Measurements from ENCODE around the gene VEGFA.

Gene VEGFA

DNA sequence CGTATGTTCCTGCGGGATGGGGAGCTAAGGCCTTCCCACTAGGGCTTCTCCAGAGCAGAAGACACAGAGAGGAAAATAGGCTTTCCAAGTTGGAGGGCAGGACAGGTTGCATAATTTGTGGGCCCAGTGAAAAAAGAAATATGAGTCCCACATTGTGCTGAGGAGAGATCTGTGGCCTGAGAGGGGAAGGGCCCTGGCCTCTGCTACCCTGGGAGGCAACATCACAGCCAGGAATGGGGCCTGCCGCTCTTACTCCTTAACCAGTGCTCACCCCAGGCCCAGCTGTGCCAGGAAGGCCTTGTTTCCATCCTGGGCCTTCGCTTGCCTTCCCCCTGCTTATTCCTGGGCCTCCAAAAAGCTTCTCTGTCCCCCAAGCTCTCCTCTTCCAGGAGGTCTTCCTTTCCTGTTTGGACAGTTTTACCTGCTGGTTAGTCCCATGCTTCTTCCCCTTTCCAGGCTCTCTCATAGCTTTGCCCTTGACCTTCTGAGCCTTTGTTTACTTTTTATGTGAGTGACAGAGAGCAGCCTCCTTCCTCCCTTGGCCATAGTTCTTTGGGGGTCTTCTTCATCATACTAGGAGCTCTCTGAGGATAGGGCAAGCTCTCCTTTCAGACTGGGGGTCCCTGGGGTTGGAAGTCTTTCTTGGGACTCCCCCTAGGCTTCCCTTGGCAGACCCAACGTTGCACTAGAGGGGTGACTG lies 26.2 kb upstream of the VEGFA start:
- no peak for TF ChIP-seq SUZ12 (IDR thresholded peaks at IDR 0.05; ENCODE audit: extremely low read depth, insufficient read depth, insufficient read length)
- no peak for TF ChIP-seq ZNF274 (IDR thresholded peaks at IDR 0.05; ENCODE audit: low read depth, low read length)
- no peak for TF ChIP-seq YY1 (IDR thresholded peaks at IDR 0.05; ENCODE audit: insufficient read depth, insufficient read length)
- no peak for DNase-seq (ENCODE audit: low read depth, low spot score)
- Histone ChIP-seq H3K27me3 (ENCODE audit: insufficient read depth, insufficient read length) (no peaks in the 10 kb centered on the region), H3K36me3 (ENCODE audit: insufficient read depth, insufficient read length, low read length) (no peaks in the 10 kb centered on the region), H3K9me3 (ENCODE audit: insufficient read depth, low read length) (no peaks in the 10 kb centered on the region), H3K9ac (ENCODE audit: insufficient read length, low read depth) (no peak overlapping the region), H3K4me1 (ENCODE audit: insufficient read depth, insufficient read length) (peaks cover 23% of the 10 kb centered on the region), H3K4me3 (ENCODE audit: insufficient read length, low read depth) (no peak overlapping the region)

DNA sequence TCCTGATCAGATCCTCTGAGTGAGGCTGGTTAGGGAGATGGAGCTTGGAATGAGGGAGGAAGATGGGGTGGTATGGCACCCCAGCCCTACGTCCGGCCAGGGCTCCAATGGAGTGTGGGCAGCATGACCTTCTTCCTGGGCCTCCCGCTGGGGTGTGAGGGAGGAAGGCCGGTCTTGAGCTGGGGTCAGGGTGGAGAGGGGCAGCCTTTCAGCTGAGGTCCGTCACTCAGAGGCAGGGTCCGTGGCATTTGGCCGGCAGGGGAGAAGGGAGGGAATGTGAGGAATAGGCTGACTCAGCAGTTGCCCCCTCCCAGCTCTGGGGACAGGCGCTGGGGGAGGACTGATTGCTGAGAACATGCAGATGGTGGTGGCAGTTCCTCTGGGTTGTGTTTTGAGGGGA lies 25.5 kb upstream of the VEGFA start:
- Histone ChIP-seq H3K4me1 (ENCODE audit: insufficient read depth, insufficient read length) (peaks cover 23% of the 10 kb centered on the region), H3K9me3 (ENCODE audit: insufficient read depth, low read length) (no peaks in the 10 kb centered on the region), H3K4me3 (ENCODE audit: insufficient read length, low read depth) (no peak overlapping the region), H3K36me3 (ENCODE audit: insufficient read depth, insufficient read length, low read length) (no peaks in the 10 kb centered on the region), H3K27me3 (ENCODE audit: insufficient read depth, insufficient read length) (no peaks in the 10 kb centered on the region), H3K9ac (ENCODE audit: insufficient read length, low read depth) (no peak overlapping the region)
- no peak for DNase-seq (ENCODE audit: low read depth, low spot score)
- TF ChIP-seq ZNF274 (IDR thresholded peaks at IDR 0.05; ENCODE audit: low read depth, low read length): no peak
- no peak for TF ChIP-seq YY1 (IDR thresholded peaks at IDR 0.05; ENCODE audit: insufficient read depth, insufficient read length)
- TF ChIP-seq SUZ12 (IDR thresholded peaks at IDR 0.05; ENCODE audit: extremely low read depth, insufficient read depth, insufficient read length): no peak

DNA sequence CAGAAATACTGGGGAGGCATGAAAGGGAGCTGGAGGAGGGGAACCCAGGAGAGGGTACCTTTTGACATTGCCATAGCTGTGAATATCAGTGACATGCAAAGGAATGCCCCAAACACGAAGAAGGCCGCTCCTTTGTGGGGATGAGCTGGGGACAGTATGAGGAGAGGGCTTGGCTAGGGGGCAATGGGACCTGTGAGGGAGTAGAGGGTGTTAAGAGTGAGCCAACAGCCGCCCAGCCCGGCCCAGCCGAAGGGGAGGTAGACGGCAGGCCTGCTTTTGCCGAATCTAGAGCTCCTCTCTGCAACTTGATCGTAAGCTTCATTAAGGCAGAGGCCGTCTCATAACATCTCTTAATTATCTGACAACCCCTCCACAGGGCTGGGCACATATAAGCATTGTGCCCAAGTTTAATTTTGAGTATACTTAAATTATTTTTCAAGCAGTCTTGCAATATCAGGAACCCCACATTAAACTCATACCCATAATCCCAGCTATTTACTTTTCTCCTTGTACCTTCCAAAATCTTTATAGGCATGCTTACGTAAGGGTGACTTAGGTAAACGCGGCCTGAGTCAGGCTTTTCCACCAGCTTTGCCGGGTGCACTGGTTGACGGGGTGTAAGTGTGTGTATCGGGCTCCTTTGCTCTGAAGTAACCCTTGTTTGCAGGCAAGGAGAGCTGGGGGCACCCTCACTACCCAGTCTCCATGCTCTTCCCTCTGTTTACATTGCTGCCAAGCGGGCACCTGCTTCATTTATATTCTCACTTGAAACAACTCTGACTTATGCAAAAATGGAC lies 24.9 kb upstream of the VEGFA start:
- TF ChIP-seq SUZ12 (IDR thresholded peaks at IDR 0.05; ENCODE audit: extremely low read depth, insufficient read depth, insufficient read length) (no peak), YY1 (IDR thresholded peaks at IDR 0.05; ENCODE audit: insufficient read depth, insufficient read length) (no peak), ZNF274 (IDR thresholded peaks at IDR 0.05; ENCODE audit: low read depth, low read length) (no peak)

DNA sequence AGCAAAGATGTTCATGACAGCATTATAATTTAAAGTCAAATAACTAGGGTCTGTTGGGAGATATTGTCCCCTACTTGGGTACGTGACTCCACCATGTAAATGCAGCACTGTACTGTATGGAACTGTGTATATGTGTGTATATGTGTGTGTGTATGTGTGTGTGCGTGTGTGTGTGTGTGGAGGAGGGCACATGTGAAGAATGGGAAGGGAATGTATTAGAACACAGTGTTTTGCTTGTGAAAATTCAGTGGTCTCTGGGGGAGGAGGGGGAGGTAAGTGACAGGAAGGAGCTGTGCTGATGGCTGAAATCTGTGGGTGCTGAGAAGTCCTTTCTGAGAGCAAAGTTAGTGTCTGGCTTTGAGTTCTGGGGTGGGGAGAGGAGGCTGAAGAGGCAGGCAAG lies 23.9 kb upstream of the VEGFA start:
- Histone ChIP-seq H3K4me1 (ENCODE audit: insufficient read depth, insufficient read length) (peaks cover 17% of the 10 kb centered on the region), H3K4me3 (ENCODE audit: insufficient read length, low read depth) (no peak overlapping the region), H3K27me3 (ENCODE audit: insufficient read depth, insufficient read length) (no peaks in the 10 kb centered on the region), H3K9me3 (ENCODE audit: insufficient read depth, low read length) (no peaks in the 10 kb centered on the region), H3K9ac (ENCODE audit: insufficient read length, low read depth) (no peak overlapping the region), H3K36me3 (ENCODE audit: insufficient read depth, insufficient read length, low read length) (no peaks in the 10 kb centered on the region)
- no peak for TF ChIP-seq ZNF274 (IDR thresholded peaks at IDR 0.05; ENCODE audit: low read depth, low read length)
- TF ChIP-seq SUZ12 (IDR thresholded peaks at IDR 0.05; ENCODE audit: extremely low read depth, insufficient read depth, insufficient read length): no peak
- TF ChIP-seq YY1 (IDR thresholded peaks at IDR 0.05; ENCODE audit: insufficient read depth, insufficient read length): no peak
- DNase-seq (ENCODE audit: low read depth, low spot score): no peak

More for the DNA sequence above, 24.9 kb upstream of the VEGFA start:
- no peak for DNase-seq (ENCODE audit: low read depth, low spot score)
- H3K4me3 ChIP-seq (ENCODE audit: insufficient read length, low read depth): no peak overlapping the region
- no peaks in the 10 kb centered on the region for H3K9me3 ChIP-seq (ENCODE audit: insufficient read depth, low read length)
- peaks cover 22% of the 10 kb centered on the region for H3K4me1 ChIP-seq (ENCODE audit: insufficient read depth, insufficient read length)
- H3K27me3 ChIP-seq (ENCODE audit: insufficient read depth, insufficient read length): no peaks in the 10 kb centered on the region
- H3K36me3 ChIP-seq (ENCODE audit: insufficient read depth, insufficient read length, low read length): no peaks in the 10 kb centered on the region
- no peak overlapping the region for H3K9ac ChIP-seq (ENCODE audit: insufficient read length, low read depth)

DNA sequence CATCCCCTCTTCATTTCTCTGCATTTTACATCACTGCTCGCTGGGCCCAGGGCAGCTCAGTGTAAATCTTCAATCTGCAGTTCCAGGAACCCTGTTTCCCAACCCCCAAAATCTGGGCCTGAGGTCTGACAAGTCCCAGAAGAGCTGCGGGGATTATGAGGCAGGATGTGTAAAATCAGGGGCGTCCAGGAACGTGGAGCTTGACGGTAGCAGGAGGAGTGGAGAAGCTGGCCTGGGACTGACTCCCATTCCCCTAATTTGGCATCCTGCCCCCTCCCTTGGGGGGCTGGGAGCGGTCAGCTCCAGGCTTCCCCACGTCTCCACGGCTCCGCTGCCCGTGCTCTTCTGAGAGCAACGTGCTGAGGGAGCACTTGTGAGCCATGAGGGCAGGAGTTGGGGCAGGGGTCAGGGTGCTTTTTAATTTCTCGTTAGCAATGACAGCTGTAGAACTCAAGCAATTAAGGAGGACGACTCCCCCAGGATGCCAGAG lies 23.4 kb upstream of the VEGFA start:
- TF ChIP-seq YY1 (IDR thresholded peaks at IDR 0.05; ENCODE audit: insufficient read depth, insufficient read length) (no peak), ZNF274 (IDR thresholded peaks at IDR 0.05; ENCODE audit: low read depth, low read length) (no peak), SUZ12 (IDR thresholded peaks at IDR 0.05; ENCODE audit: extremely low read depth, insufficient read depth, insufficient read length) (no peak)
- DNase-seq (ENCODE audit: low read depth, low spot score): no peak
- H3K27me3 ChIP-seq (ENCODE audit: insufficient read depth, insufficient read length): no peaks in the 10 kb centered on the region
- H3K4me3 ChIP-seq (ENCODE audit: insufficient read length, low read depth): no peak overlapping the region
- no peaks in the 10 kb centered on the region for H3K36me3 ChIP-seq (ENCODE audit: insufficient read depth, insufficient read length, low read length)
- no peak overlapping the region for H3K9ac ChIP-seq (ENCODE audit: insufficient read length, low read depth)
- peaks cover 15% of the 10 kb centered on the region for H3K4me1 ChIP-seq (ENCODE audit: insufficient read depth, insufficient read length)
- H3K9me3 ChIP-seq (ENCODE audit: insufficient read depth, low read length): no peaks in the 10 kb centered on the region

DNA sequence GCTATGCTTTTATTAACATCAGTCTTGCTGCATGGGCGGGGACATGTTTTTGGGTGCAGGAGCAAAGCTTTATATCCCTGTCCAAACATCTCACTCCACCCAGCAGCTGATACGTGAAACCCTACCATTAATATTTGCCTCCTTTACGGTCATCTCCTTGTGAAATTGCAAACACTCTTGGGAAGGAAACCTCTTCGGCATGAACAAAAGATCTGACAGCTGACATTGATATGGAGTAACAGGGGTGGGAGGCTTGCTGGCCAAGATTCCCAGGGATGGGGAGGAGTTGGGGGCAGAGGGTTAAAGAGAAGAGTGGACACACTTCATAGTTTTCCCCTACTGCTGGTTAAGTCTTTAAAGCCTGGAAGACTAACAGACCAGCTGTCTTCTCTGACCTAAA lies 22.2 kb upstream of the VEGFA start:
- H3K9ac ChIP-seq (ENCODE audit: insufficient read length, low read depth): no peak overlapping the region
- H3K9me3 ChIP-seq (ENCODE audit: insufficient read depth, low read length): no peaks in the 10 kb centered on the region
- no peaks in the 10 kb centered on the region for H3K36me3 ChIP-seq (ENCODE audit: insufficient read depth, insufficient read length, low read length)
- no peak overlapping the region for H3K4me3 ChIP-seq (ENCODE audit: insufficient read length, low read depth)
- no peak for DNase-seq (ENCODE audit: low read depth, low spot score)
- no peak for TF ChIP-seq SUZ12 (IDR thresholded peaks at IDR 0.05; ENCODE audit: extremely low read depth, insufficient read depth, insufficient read length)
- no peak for TF ChIP-seq ZNF274 (IDR thresholded peaks at IDR 0.05; ENCODE audit: low read depth, low read length)
- no peak for TF ChIP-seq YY1 (IDR thresholded peaks at IDR 0.05; ENCODE audit: insufficient read depth, insufficient read length)
- H3K27me3 ChIP-seq (ENCODE audit: insufficient read depth, insufficient read length): no peaks in the 10 kb centered on the region
- peaks cover 15% of the 10 kb centered on the region for H3K4me1 ChIP-seq (ENCODE audit: insufficient read depth, insufficient read length)

DNA sequence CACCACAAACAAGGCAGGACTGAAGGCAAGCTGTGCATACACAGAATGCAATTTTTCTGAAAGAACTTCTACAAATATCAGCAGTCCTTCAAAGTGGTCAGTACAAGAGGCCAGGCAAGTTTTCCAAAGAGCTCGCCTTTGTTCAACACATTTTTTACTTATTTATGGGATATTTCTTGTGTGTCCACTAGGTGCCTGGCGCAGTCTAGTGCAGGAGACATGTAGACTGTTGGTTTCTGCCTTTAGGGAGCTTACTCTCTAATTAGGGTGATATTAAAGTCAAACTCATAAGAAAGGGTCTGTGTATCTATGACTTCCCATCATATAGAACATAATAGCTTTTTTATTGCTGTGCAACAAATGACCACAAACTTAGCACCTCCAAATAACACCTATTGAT lies 21.2 kb upstream of the VEGFA start:
- H3K4me3 ChIP-seq (ENCODE audit: insufficient read length, low read depth): no peak overlapping the region
- no peaks in the 10 kb centered on the region for H3K27me3 ChIP-seq (ENCODE audit: insufficient read depth, insufficient read length)
- H3K9me3 ChIP-seq (ENCODE audit: insufficient read depth, low read length): no peaks in the 10 kb centered on the region
- no peaks in the 10 kb centered on the region for H3K36me3 ChIP-seq (ENCODE audit: insufficient read depth, insufficient read length, low read length)
- no peak for TF ChIP-seq YY1 (IDR thresholded peaks at IDR 0.05; ENCODE audit: insufficient read depth, insufficient read length)
- TF ChIP-seq SUZ12 (IDR thresholded peaks at IDR 0.05; ENCODE audit: extremely low read depth, insufficient read depth, insufficient read length): no peak
- no peak for TF ChIP-seq ZNF274 (IDR thresholded peaks at IDR 0.05; ENCODE audit: low read depth, low read length)
- DNase-seq (ENCODE audit: low read depth, low spot score): no peak
- H3K9ac ChIP-seq (ENCODE audit: insufficient read length, low read depth): no peak overlapping the region
- H3K4me1 ChIP-seq (ENCODE audit: insufficient read depth, insufficient read length): peaks cover 10% of the 10 kb centered on the region

All from NT2/D1 (cell line).